ENCODE data around the gene C16orf89. TPM values are rescaled to one million over a fixed set of nuclear protein-coding genes. Genes with fewer than 3 reads are reported as not detected.

Gene C16orf89
- total RNA-seq, 1 experiment from 2014 or later: 1.8 TPM

GRCh38 chr16:5018793-5019192, 47.0 kb downstream of the C16orf89 start:
- ChIA-PET CTCF (interaction anchor here (1.0 kb wide), 1 partner anchor 61 kb away, joined by 3 read pairs; the partner anchor contains the start of gene SEC14L5), POLR2A (no interaction called here)
- Mint-ChIP-seq H3K9me3 (peaks cover 3% of the 10 kb centered on the region; the same call in 1 of the 2 replicates), H3K27me3 (ENCODE audit: low read depth) (no peaks in the 10 kb centered on the region; the same call in 1 of the 2 replicates), H3K36me3 (no peaks in the 10 kb centered on the region), H3K27ac (no peak overlapping the region), H3K4me1 (no peaks in the 10 kb centered on the region), H3K4me3 (no peak overlapping the region)
- ATAC-seq: no peak
- DNase-seq (ENCODE audit: low spot score): no peak
- no peak for TF ChIP-seq PREB (CRISPR knock-in tag; IDR thresholded peaks at IDR 0.05; ENCODE audit: borderline replicate concordance)
- no peak for TF ChIP-seq E2F5 (CRISPR knock-in tag; IDR thresholded peaks at IDR 0.05)
- TF ChIP-seq, protein P1, sequence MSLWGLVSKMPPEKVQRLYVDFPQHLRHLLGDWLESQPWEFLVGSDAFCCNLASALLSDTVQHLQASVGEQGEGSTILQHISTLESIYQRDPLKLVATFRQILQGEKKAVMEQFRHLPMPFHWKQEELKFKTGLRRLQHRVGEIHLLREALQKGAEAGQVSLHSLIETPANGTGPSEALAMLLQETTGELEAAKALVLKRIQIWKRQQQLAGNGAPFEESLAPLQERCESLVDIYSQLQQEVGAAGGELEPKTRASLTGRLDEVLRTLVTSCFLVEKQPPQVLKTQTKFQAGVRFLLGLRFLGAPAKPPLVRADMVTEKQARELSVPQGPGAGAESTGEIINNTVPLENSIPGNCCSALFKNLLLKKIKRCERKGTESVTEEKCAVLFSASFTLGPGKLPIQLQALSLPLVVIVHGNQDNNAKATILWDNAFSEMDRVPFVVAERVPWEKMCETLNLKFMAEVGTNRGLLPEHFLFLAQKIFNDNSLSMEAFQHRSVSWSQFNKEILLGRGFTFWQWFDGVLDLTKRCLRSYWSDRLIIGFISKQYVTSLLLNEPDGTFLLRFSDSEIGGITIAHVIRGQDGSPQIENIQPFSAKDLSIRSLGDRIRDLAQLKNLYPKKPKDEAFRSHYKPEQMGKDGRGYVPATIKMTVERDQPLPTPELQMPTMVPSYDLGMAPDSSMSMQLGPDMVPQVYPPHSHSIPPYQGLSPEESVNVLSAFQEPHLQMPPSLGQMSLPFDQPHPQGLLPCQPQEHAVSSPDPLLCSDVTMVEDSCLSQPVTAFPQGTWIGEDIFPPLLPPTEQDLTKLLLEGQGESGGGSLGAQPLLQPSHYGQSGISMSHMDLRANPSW (CRISPR knock-in tag; conservative IDR thresholded peaks at IDR 0.05; ENCODE audit: low read depth): no peak
- TF ChIP-seq AFF4 (CRISPR knock-in tag; IDR thresholded peaks at IDR 0.05; ENCODE audit: borderline replicate concordance): no peak
- TF ChIP-seq, protein P2, sequence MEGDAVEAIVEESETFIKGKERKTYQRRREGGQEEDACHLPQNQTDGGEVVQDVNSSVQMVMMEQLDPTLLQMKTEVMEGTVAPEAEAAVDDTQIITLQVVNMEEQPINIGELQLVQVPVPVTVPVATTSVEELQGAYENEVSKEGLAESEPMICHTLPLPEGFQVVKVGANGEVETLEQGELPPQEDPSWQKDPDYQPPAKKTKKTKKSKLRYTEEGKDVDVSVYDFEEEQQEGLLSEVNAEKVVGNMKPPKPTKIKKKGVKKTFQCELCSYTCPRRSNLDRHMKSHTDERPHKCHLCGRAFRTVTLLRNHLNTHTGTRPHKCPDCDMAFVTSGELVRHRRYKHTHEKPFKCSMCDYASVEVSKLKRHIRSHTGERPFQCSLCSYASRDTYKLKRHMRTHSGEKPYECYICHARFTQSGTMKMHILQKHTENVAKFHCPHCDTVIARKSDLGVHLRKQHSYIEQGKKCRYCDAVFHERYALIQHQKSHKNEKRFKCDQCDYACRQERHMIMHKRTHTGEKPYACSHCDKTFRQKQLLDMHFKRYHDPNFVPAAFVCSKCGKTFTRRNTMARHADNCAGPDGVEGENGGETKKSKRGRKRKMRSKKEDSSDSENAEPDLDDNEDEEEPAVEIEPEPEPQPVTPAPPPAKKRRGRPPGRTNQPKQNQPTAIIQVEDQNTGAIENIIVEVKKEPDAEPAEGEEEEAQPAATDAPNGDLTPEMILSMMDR (IDR thresholded peaks at IDR 0.05): no peak
- no peak for TF ChIP-seq MXD4 (CRISPR knock-in tag; IDR thresholded peaks at IDR 0.05; ENCODE audit: borderline replicate concordance)
- no peak for TF ChIP-seq SMAD3 (CRISPR knock-in tag; IDR thresholded peaks at IDR 0.05; ENCODE audit: borderline replicate concordance)
- TF ChIP-seq ZBTB21 (CRISPR knock-in tag; IDR thresholded peaks at IDR 0.05; ENCODE audit: borderline replicate concordance): no peak
- TF ChIP-seq OVOL2 (CRISPR knock-in tag; IDR thresholded peaks at IDR 0.05; ENCODE audit: borderline replicate concordance): no peak
- TF ChIP-seq CBFB (CRISPR knock-in tag; IDR thresholded peaks at IDR 0.05; ENCODE audit: low read depth): no peak
- TF ChIP-seq, protein P3, sequence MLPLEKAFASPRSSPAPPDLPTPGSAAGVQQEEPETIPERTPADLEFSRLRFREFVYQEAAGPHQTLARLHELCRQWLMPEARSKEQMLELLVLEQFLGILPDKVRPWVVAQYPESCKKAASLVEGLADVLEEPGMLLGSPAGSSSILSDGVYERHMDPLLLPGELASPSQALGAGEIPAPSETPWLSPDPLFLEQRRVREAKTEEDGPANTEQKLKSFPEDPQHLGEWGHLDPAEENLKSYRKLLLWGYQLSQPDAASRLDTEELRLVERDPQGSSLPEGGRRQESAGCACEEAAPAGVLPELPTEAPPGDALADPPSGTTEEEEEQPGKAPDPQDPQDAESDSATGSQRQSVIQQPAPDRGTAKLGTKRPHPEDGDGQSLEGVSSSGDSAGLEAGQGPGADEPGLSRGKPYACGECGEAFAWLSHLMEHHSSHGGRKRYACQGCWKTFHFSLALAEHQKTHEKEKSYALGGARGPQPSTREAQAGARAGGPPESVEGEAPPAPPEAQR (CRISPR knock-in tag; IDR thresholded peaks at IDR 0.05): no peak
- no peak for TF ChIP-seq SMAD4 (CRISPR knock-in tag; IDR thresholded peaks at IDR 0.05)
- TF ChIP-seq SOX15 (CRISPR knock-in tag; IDR thresholded peaks at IDR 0.05): no peak
- no peak for TF ChIP-seq NFE2L1 (CRISPR knock-in tag; IDR thresholded peaks at IDR 0.05)
- TF ChIP-seq ZNF219 (CRISPR knock-in tag; IDR thresholded peaks at IDR 0.05; ENCODE audit: borderline replicate concordance): no peak

All from WTC11 (cell line).